Lower leg skin (tissue), 4 donors: ENCODE results near the gene HOGA1. TPM values are rescaled to one million over a fixed set of nuclear protein-coding genes. Genes with fewer than 3 reads are reported as not detected.

Source experiments
- DNase-seq, 2 donors: peaks; one replicate each; pipeline ENCODE4 v3.0.0-alpha.2; 2019; ENCODE audit warnings: low spot score in 2 of 2
- H3K4me3 ChIP-seq: fragments of 200-600 bp; sonication (generic); 2 replicates; pipeline ENCODE4 v1.5.1; 2017; ENCODE audit warnings: mild to moderate bottlenecking, low read depth; ENCODE audit not compliant: poor library complexity, severe bottlenecking
- CTCF ChIP-seq, 3 donors: fragments of 450-650 bp; IDR thresholded peaks; one replicate each; pipeline ENCODE4 v1.5.1; 2016; ENCODE audit warnings: antibody characterized with exemption in 3 of 3, mild to moderate bottlenecking in 3 of 3, moderate library complexity in 2 of 3
- POLR2A ChIP-seq, 2 donors: fragments of 450-650 bp; IDR thresholded peaks; one replicate each; pipeline ENCODE4 v1.6.1; 2016 to 2017; ENCODE audit warnings: antibody characterized with exemption in 2 of 2, mild to moderate bottlenecking in 1 of 2, moderate library complexity in 1 of 2
- WGBS, 2 donors: methylation state at CpG; one replicate each; pipeline ENCODE4 v1.1.5; 2018; 5-methylcytosine and 5-hydroxymethylcytosine counted together
- intact Hi-C: fragments of 100-400 bp; cut with DNase I; formaldehyde crosslinking; loops from one replicate; pipeline ENCODE4 v1.15.0; 2023; ENCODE audit warnings: low total_unique reads
- total RNA-seq, 4 donors: library from RNA; depleted of rRNA; stranded (reverse); fragments of >200 nt; gene quantifications; one replicate each; pipeline ENCODE4 v1.1.0, GENCODE V29; 2016

HOGA1 gene
- total RNA-seq, 4 donors from 2014 or later = 1.3 to 3.6 (median 2.1) TPM

GRCh38 chr10:97577701-97578100 lies 6.5 kb upstream of the HOGA1 start:
- no peak overlapping the region for H3K4me3 ChIP-seq
- TF ChIP-seq CTCF (IDR thresholded peaks at IDR 0.05) (no peak), POLR2A (IDR thresholded peaks at IDR 0.05) (no peak)
- DNase-seq = no peak
- 76 to 87% methylated on average over 7 to 9 of the region's 9 CpGs for WGBS, 2 donors
- intact Hi-C loops = no loop called here

GRCh38 chr10:97578171-97578844 lies 5.9 kb upstream of the HOGA1 start:
- no peak for TF ChIP-seq POLR2A (IDR thresholded peaks at IDR 0.05)
- no peak for TF ChIP-seq CTCF (IDR thresholded peaks at IDR 0.05)
- no peak for DNase-seq
- 68 to 89% methylated on average over 29 to 40 of the region's 40 CpGs for WGBS, 2 donors
- intact Hi-C loops = no loop called here
- no peak overlapping the region for H3K4me3 ChIP-seq

GRCh38 chr10:97580421-97581367 lies 3.5 kb upstream of the HOGA1 start:
- TF ChIP-seq CTCF (IDR thresholded peaks at IDR 0.05) (no peak), POLR2A (IDR thresholded peaks at IDR 0.05) (no peak)
- 81 to 93% methylated on average over 9 of the region's 9 CpGs for WGBS, 2 donors
- no peak overlapping the region for H3K4me3 ChIP-seq
- DNase-seq = no peak
- intact Hi-C loops = no loop called here

- WGBS, 2 donors = 94 to 96% methylated on average over 8 of the region's 8 CpGs
- intact Hi-C loops = no loop called here
- no peak for TF ChIP-seq CTCF (IDR thresholded peaks at IDR 0.05)
- TF ChIP-seq POLR2A (IDR thresholded peaks at IDR 0.05) = no peak
Observed at GRCh38 chr10:97582169-97582568, 2.0 kb upstream of the HOGA1 start.

GRCh38 chr10:97583476-97583875 lies 713 bp upstream of the HOGA1 start:
- intact Hi-C loops = no loop called here
- WGBS, 2 donors = 76 to 80% methylated on average over 12 to 13 of the region's 13 CpGs
- no peak overlapping the region for H3K4me3 ChIP-seq
- no peak for DNase-seq
- TF ChIP-seq POLR2A (IDR thresholded peaks at IDR 0.05) = no peak
- TF ChIP-seq CTCF (IDR thresholded peaks at IDR 0.05) = no peak

More at GRCh38 chr10:97582169-97582568, 2.0 kb upstream of the HOGA1 start:
- no peak overlapping the region for H3K4me3 ChIP-seq
- DNase-seq = no peak
